Adrenal gland (tissue), 5 donors: Measurements from ENCODE around the gene PKMYT1.

Experiments used
- POLR2A ChIP-seq, 2 donors: fragments of 450-650 bp; IDR thresholded peaks; one replicate each; pipeline ENCODE4 v1.6.1; 2017; ENCODE audit warnings: antibody characterized with exemption in 2 of 2, mild to moderate bottlenecking in 2 of 2, moderate library complexity in 1 of 2
- TF ChIP-seq, protein P1 (sequence below), 6 experiments: fragments of 450-650 bp in 4 of 6; fragments of 200-600 bp in 2 of 6; sonication (generic) in 1 of 6; IDR thresholded peaks; 1 replicate in 5 of 6; 2 replicates in 1 of 6; pipeline versions ENCODE4 v1.5.1 to v1.8.0; 2016 to 2021; ENCODE audit warnings: antibody characterized with exemption in 6 of 6, mild to moderate bottlenecking in 2 of 6, moderate library complexity in 1 of 6
- donor health status: DM: no; HTN: no; CAD: no.

DNA sequence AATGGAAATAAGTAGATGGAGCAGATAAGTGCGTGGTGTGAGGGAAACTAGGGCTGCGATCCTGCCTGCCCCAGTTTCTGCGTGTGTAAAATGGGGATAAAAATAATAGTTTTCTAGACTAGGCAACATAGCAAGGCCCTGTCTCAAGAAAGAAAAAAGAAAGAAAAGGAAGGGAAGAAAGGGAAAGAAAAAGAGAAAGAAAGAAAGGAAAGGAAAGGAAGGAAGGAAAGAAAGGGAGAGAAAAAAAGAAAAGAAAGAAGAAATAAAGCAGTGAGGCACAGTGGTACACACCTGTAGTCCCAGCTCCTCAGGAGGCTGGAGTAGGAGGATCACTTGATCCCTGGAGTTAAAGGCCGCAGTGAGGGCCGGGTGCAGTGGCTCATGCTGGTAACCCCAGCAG lies 2.2 kb upstream of the PKMYT1 start:
- TF ChIP-seq, protein P1, sequence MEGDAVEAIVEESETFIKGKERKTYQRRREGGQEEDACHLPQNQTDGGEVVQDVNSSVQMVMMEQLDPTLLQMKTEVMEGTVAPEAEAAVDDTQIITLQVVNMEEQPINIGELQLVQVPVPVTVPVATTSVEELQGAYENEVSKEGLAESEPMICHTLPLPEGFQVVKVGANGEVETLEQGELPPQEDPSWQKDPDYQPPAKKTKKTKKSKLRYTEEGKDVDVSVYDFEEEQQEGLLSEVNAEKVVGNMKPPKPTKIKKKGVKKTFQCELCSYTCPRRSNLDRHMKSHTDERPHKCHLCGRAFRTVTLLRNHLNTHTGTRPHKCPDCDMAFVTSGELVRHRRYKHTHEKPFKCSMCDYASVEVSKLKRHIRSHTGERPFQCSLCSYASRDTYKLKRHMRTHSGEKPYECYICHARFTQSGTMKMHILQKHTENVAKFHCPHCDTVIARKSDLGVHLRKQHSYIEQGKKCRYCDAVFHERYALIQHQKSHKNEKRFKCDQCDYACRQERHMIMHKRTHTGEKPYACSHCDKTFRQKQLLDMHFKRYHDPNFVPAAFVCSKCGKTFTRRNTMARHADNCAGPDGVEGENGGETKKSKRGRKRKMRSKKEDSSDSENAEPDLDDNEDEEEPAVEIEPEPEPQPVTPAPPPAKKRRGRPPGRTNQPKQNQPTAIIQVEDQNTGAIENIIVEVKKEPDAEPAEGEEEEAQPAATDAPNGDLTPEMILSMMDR (IDR thresholded peaks at IDR 0.05), result no peak
- no peak for TF ChIP-seq POLR2A (IDR thresholded peaks at IDR 0.05)
